CD14-positive monocyte (primary cell): ENCODE measurements around the gene SPRR1B. TPM values are rescaled to one million over a fixed set of nuclear protein-coding genes. Genes with fewer than 3 reads are reported as not detected.

Experiments used
- DNase-seq, 3 donors: peaks; one replicate each; pipeline ENCODE4 v3.0.0-alpha.2; 2011 to 2022
- H2AFZ ChIP-seq: 2 replicates; pipeline ENCODE4 v1.6.0; 2012; ENCODE audit warnings: mild to moderate bottlenecking, low read depth, low read length, inconsistent platforms; ENCODE audit not compliant: insufficient read depth, poor library complexity, severe bottlenecking
- H3K27ac ChIP-seq, 2 donors: 1 replicate in 1 of 2; 2 replicates in 1 of 2; pipeline ENCODE4 v1.5.1; 2012 to 2013; ENCODE audit warnings: low read length in 2 of 2, control low read depth in 1 of 2, inconsistent platforms in 1 of 2, low read depth in 1 of 2, mild to moderate bottlenecking in 1 of 2
- H3K27me3 ChIP-seq, 2 donors: one replicate each; pipeline versions ENCODE4 v1.6.0 to v1.6.1; 2011 to 2013; ENCODE audit warnings: low read length in 2 of 2; ENCODE audit not compliant: control insufficient read depth in 2 of 2, insufficient read depth in 2 of 2
- H3K36me3 ChIP-seq, 2 donors: replicated peaks in 1 of 2; 1 replicate in 1 of 2; 2 replicates in 1 of 2; pipeline versions ENCODE4 v1.5.1 to v1.6.1; 2012 to 2013; ENCODE audit warnings: low read length in 2 of 2, control low read depth in 1 of 2, inconsistent platforms in 1 of 2, mild to moderate bottlenecking in 1 of 2; ENCODE audit not compliant: insufficient read depth in 2 of 2, control insufficient read depth in 1 of 2
- H3K4me1 ChIP-seq, 2 donors: 1 replicate in 1 of 2; 2 replicates in 1 of 2; pipeline versions ENCODE4 v1.5.1 to v1.6.1; 2012 to 2013; ENCODE audit warnings: low read length in 2 of 2, control low read depth in 1 of 2, inconsistent platforms in 1 of 2, mild to moderate bottlenecking in 1 of 2, moderate library complexity in 1 of 2; ENCODE audit not compliant: insufficient read depth in 2 of 2, control insufficient read depth in 1 of 2
- H3K4me2 ChIP-seq: replicated peaks from 2 replicates; pipeline ENCODE3; 2012; ENCODE audit warnings: low read length, moderate library complexity, mild to moderate bottlenecking; ENCODE audit not compliant: poor library complexity, severe bottlenecking; ENCODE audit errors: extremely low read depth
- H3K4me3 ChIP-seq, 3 experiments: fragments of 200-600 bp in 1 of 3; sonication (generic) in 1 of 3; replicated peaks in 1 of 3; 1 replicate in 2 of 3; 2 replicates in 1 of 3; pipeline ENCODE4 v1.5.1; 2011 to 2013; ENCODE audit warnings: low read length in 3 of 3, mild to moderate bottlenecking in 3 of 3, control low read depth in 2 of 3, low read depth in 2 of 3, inconsistent platforms in 1 of 3, moderate library complexity in 1 of 3
- H3K79me2 ChIP-seq: 2 replicates; pipeline ENCODE4 v1.6.0; 2012; ENCODE audit warnings: mild to moderate bottlenecking, control low read depth, inconsistent platforms, low read length, moderate library complexity; ENCODE audit not compliant: insufficient read depth
- H3K9ac ChIP-seq: 2 replicates; pipeline ENCODE4 v1.6.0; 2017; ENCODE audit warnings: low read length, mild to moderate bottlenecking; ENCODE audit not compliant: insufficient read depth, poor library complexity, severe bottlenecking
- H3K9me3 ChIP-seq, 2 donors: replicated peaks in 1 of 2; 1 replicate in 1 of 2; 2 replicates in 1 of 2; pipeline versions ENCODE4 v1.5.1 to v1.6.1; 2012 to 2013; ENCODE audit warnings: low read length in 2 of 2, control low read depth in 1 of 2; ENCODE audit not compliant: control insufficient read depth in 1 of 2, insufficient read depth in 1 of 2
- H4K20me1 ChIP-seq: 2 replicates; pipeline ENCODE4 v1.6.0; 2012; ENCODE audit warnings: mild to moderate bottlenecking, low read length, control low read depth, moderate library complexity; ENCODE audit not compliant: insufficient read depth
- H3K27ac Mint-ChIP-seq, 7 donors: one replicate each; pipeline ENCODE4 v1.8.0; 2020; ENCODE audit warnings: mild to moderate bottlenecking in 7 of 7, mixed read lengths in 7 of 7, moderate library complexity in 6 of 7, inconsistent platforms in 2 of 7
- H3K27me3 Mint-ChIP-seq, 3 donors: one replicate each; pipeline ENCODE4 v1.8.0; 2021 to 2022; ENCODE audit warnings: low read depth in 3 of 3, mild to moderate bottlenecking in 3 of 3, mixed read lengths in 3 of 3, moderate library complexity in 3 of 3, inconsistent platforms in 1 of 3
- H3K36me3 Mint-ChIP-seq, 2 donors: one replicate each; pipeline ENCODE4 v1.8.0; 2020; ENCODE audit warnings: mixed read lengths in 2 of 2, inconsistent platforms in 1 of 2, mild to moderate bottlenecking in 1 of 2
- H3K4me1 Mint-ChIP-seq: one replicate; pipeline ENCODE4 v1.8.0; 2020; ENCODE audit warnings: mild to moderate bottlenecking, mixed read lengths
- H3K4me3 Mint-ChIP-seq, 2 donors: one replicate each; pipeline ENCODE4 v1.8.0; 2020; ENCODE audit warnings: mild to moderate bottlenecking in 2 of 2, mixed read lengths in 2 of 2, moderate library complexity in 1 of 2
- H3K9me3 Mint-ChIP-seq, 7 donors: one replicate each; pipeline ENCODE4 v1.8.0; 2020 to 2022; ENCODE audit warnings: mixed read lengths in 7 of 7, mild to moderate bottlenecking in 6 of 7, moderate library complexity in 6 of 7, inconsistent platforms in 2 of 7
- CTCF ChIP-seq: fragments of 200-600 bp; IDR thresholded peaks from one replicate; pipeline ENCODE4 v1.8.0; 2022; ENCODE audit warnings: antibody characterized with exemption, mild to moderate bottlenecking
- WGBS: methylation state at CpG from one replicate; pipeline ENCODE4 v1.1.5; 2013; ENCODE audit warnings: missing lambda C conversion rate; ENCODE audit not compliant: insufficient coverage; 5-methylcytosine and 5-hydroxymethylcytosine counted together
- intact Hi-C, 2 donors: fragments of 100-400 bp; cut with micrococcal nuclease; formaldehyde crosslinking; loops; one replicate each; pipeline versions ENCODE4 v1.15.0 to v1.15.1; 2023
- polyA minus RNA-seq: library from RNA; depleted of rRNA, polyadenylated mRNA; stranded (reverse); fragments of >200 nt; gene quantifications from 2 replicates; pipeline ENCODE4 v1.2.3, GENCODE V29; 2012
- polyA plus RNA-seq, 3 donors: library from polyadenylated mRNA; depleted of rRNA in 1 of 3; unstranded in 2 of 3; stranded (reverse) in 1 of 3; fragments of 300-500 nt in 2 of 3; fragments of >200 nt in 1 of 3; fragmentation: Illumina TruSeq in 2 of 3; gene quantifications; 1 replicate in 2 of 3; 2 replicates in 1 of 3; pipeline ENCODE4 v1.2.3, GENCODE V29; 2012 to 2021
- total RNA-seq, 12 experiments: library from RNA in 1 of 12; stranded (reverse) in 1 of 12; fragments of 120-200 nt in 1 of 12; gene quantifications; one replicate each; pipeline ENCODE4 v1.2.4 and lab custom pipeline; 2013 to 2026; ENCODE audit warnings: mixed read lengths in 6 of 12, inconsistent platforms in 1 of 12

Gene SPRR1B
- total RNA-seq (2013) = not detected
- polyA plus RNA-seq (not detected), polyA minus RNA-seq (not detected in 2 replicates), total RNA-seq (lab: John Stamatoyannopoulos, UW) (0 to 0.60 (median 0) reads per million in 11 experiments)

- Histone ChIP-seq H3K9ac (no peak within 1 kb of the TSS), H2AFZ (no peak within 1 kb of the TSS), H4K20me1 (no peaks in the 10 kb centered on the region), H3K27me3 (peaks cover 0 to 2% of the 10 kb centered on the region in 2 donors), H3K9me3 (no peaks in the 10 kb centered on the region), H3K27ac (no peak within 1 kb of the TSS), H3K4me1 (no peaks in the 10 kb centered on the region), H3K4me2 (no peak within 1 kb of the TSS), H3K36me3 (no peaks in the 10 kb centered on the region), H3K79me2 (no peaks in the 10 kb centered on the region), H3K4me3 (no peak within 1 kb of the TSS)
- intact Hi-C loops = no loop called here
- Mint-ChIP-seq H3K27me3 (peaks cover 2 to 13% (median 3%) of the 10 kb centered on the region in 3 donors), H3K4me3 (no peak within 1 kb of the TSS), H3K9me3 (peaks cover 0 to 4% (median 0%) of the 10 kb centered on the region in 7 donors), H3K4me1 (no peaks in the 10 kb centered on the region), H3K36me3 (no peaks in the 10 kb centered on the region), H3K27ac (peak within 1 kb of the TSS in 1 of 7 donors; percentile 63)
- TF ChIP-seq CTCF = no peak
- no peak for DNase-seq
Measured at GRCh38 chr1:153030895-153031294, at the start of gene SPRR1B. SPRR1B (plus strand) TSS chr1:153031203; CDS start chr1:153032346, 1,143 bp downstream.

DNA sequence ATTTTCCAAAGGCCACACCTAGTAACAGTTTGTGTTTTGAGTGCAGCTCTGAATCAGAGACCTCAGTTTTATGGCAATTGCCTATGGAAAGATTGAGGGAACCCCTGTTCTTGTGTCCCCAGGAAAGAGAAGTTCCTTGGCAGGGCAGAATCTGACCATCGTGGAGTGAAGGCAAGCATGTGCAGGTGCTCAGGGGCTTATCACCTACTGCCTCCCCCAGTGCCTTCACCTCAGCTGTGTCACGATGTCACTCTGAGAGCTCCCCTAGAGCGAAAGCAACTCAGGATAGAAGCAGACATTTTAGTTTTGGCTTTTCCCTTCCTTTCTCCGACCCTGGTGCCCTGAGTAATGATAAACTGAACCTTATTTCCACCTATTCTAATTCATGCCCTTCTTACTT is 48.9 kb upstream of the SPRR1B start:
- no peak for TF ChIP-seq CTCF
- Histone ChIP-seq H3K27me3 (no peaks in the 10 kb centered on the region), H3K36me3 (no peaks in the 10 kb centered on the region), H3K4me3 (no peak overlapping the region), H3K4me2 (no peak overlapping the region), H3K9me3 (no peaks in the 10 kb centered on the region), H3K79me2 (no peaks in the 10 kb centered on the region), H3K4me1 (no peaks in the 10 kb centered on the region), H3K27ac (no peak overlapping the region), H3K9ac (no peak overlapping the region), H2AFZ (no peak overlapping the region), H4K20me1 (no peaks in the 10 kb centered on the region)
- WGBS = 96% methylated on average over 4 of the region's 4 CpGs
- intact Hi-C loops = no loop called here
- no peaks in the 10 kb centered on the region for H3K36me3 Mint-ChIP-seq
- H3K9me3 Mint-ChIP-seq = peaks cover 0 to 3% (median 0%) of the 10 kb centered on the region in 7 donors
- peaks cover 6 to 17% (median 9%) of the 10 kb centered on the region in 3 donors for H3K27me3 Mint-ChIP-seq
- no peaks in the 10 kb centered on the region for H3K4me1 Mint-ChIP-seq
- DNase-seq = no peak
- no peak overlapping the region for H3K4me3 Mint-ChIP-seq
- no peak overlapping the region for H3K27ac Mint-ChIP-seq
